Renal cortex interstitium (tissue), 11 donors: ENCODE results near the gene TMTC4. TPM values are rescaled to one million over a fixed set of nuclear protein-coding genes. Genes with fewer than 3 reads are reported as not detected.
A peak's percentile ranks its signal among the peaks of the same experiment; 100 is the strongest.

Experiments
- DNase-seq, 11 donors: peaks; one replicate each; pipeline ENCODE4 v3.0.0-alpha.2; 2013; ENCODE audit warnings: low read depth in 9 of 11, low spot score in 4 of 11; ENCODE audit errors: extremely low read depth in 1 of 11
- polyA plus RNA-seq, 3 donors: library from polyadenylated mRNA; unstranded; fragments of 120-200 nt; gene quantifications; one replicate each; pipeline ENCODE4 v1.2.1, GENCODE V29; 2013; ENCODE audit not compliant: insufficient read length in 3 of 3

TMTC4 gene
- polyA plus RNA-seq, 3 donors = 34.7 to 38.2 (median 35.2) TPM

DNA sequence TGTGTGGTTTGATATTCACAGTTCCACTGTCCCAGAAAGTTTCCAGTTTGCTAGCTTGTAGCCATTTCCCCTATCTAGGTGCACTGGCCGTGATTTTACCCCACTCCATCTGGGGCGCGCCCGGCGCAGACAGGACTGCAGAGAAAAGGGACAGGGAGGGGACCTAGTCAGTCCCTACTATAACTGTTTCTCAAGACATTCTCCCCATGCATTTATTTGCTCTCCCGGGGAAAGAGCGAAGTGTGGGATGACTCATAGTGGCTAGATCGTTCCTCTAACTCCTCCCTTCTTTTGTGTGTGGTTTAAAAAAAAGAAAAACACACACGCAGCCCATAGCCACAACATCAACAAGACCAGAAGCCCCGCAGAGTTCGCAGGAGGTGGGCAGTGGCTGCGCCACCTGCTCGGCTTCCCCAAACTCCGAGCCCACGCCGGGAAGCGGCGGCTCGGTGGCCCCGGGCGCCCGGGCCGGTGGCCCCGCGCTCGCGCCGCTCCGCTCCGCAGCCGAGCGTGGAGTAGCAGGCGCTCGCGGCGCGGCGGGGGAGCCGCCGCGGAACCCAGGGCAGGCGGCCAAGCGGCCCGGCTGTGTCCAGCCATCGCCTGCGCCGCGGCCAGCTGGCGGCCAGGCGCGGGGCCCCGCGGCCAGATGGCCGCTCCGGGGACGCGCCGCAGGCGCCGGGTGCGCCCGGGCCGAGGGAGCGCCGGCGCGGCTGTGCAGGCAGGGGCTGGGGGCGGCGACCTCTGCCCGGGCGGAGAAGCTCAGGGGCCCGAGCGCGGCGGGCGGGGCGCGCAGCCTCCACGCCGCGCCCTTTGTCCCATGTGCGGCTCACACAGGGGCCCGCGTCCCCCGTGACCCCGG lies 653 bp downstream of the TMTC4 start:
- peak in 10 of 11 donors; percentile 28 to 51 (median 37) for DNase-seq

DNA sequence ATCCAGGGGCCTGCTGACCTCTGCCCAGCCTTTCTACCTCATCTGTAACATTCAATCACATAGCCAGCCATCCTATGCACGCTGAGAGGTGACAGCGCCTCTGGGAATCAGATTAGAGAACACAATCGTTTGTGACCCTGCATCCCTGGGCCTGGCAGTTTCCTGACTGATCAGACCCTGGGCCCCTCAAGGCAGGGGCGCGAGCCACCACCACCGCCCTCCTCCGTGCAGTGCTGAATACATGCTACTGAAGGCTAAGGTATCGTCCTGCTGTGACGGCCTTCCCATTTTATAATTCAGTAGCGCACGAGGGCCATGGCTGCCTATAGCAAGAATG lies 1.3 kb downstream of the TMTC4 start:
- peak in 2 of 11 donors; percentile 2 to 8 for DNase-seq

DNA sequence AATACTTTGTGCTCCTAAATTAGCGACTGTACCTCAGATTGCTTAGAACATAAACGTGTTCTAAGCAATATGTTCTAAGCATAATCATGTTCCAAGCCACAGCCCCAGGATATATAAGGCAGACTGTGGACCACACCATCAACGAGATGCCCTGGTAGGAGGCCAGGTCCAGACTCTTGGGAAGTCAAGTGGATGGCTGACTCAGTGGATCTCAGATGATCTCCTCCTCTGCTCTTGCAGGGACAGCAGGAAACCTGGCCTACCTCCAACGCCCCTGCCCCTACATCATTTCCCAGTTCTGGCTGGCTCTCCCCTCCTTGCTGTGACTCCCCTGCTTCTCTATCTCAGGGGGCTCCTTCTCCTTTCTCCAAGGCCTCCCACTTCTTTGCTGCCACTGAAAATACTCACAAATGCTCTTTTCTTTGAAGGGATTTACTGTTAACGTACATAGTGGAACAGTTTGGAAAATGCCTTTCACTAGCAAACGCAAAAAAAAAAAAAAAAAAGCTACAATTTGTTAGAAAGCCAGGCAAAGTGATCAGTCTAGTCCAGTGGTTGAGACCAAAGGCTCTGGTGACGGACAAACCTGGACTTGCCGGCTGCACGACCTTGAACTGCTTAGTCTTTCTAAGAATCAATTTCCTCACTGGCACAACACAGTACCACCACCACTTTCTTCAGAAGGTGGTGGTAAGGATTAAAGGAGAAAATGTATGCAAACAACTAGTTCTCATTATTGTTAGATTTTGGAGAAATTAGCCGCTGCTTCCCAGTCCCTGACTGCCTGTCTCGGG lies 3.0 kb downstream of the TMTC4 start:
- DNase-seq = no peak

DNA sequence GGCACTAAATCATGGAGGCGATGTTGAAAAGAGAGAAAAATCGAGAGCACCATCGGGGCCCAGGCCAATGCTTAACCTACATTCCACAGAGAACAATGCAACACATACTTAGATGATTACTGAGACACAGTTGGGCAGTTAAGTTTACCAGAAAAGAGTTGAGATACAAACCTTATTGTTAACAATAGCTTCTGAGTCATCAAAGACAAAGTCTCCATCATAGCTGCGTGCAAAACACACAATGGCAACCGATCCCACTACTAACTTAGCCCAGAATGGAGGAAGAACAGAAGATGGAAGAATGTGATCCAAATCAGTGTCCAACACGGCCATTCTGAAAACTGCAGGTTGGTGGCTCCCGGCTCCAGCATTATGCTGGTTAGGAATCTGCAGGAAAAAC lies 6.2 kb downstream of the TMTC4 start:
- no peak for DNase-seq

DNA sequence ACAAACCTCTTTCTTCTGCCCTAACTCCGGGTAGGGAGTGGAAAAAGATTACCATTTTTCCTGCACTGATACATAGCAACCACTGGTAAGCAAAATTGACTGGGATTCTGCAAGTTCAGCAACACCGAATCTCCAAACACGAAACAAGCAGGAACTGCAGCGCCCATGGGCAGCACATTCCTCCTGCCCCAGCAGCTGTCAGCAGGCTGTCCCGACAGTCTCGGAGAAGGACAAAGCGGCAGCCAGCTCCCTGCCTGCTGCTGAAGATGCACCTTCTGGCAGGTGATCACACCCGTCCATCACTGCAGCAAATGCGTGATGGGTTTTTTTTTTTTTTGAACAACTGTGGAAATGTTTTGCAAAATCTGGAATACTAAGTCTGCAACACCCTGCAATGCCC lies 6.7 kb downstream of the TMTC4 start:
- no peak for DNase-seq

DNA sequence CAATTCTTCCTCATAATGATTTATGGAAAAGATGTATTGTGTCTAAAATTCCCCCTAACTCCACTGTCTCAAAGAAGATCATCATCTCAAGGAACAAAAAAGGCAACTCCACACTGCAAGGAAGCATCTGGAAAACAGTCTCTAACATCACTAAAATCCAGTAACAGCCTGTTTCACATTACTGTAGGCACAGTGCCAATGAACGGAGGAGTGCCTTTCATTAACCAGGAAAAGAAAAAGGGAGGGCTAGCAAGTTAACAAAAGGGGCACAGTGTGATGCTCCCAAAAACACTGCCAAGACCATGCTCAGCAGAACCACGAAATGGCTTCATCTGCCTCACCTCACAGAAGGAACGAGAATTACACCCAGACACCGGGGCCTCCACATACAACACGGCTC lies 8.5 kb downstream of the TMTC4 start:
- peak in 1 of 11 donors; percentile 22 for DNase-seq

DNA sequence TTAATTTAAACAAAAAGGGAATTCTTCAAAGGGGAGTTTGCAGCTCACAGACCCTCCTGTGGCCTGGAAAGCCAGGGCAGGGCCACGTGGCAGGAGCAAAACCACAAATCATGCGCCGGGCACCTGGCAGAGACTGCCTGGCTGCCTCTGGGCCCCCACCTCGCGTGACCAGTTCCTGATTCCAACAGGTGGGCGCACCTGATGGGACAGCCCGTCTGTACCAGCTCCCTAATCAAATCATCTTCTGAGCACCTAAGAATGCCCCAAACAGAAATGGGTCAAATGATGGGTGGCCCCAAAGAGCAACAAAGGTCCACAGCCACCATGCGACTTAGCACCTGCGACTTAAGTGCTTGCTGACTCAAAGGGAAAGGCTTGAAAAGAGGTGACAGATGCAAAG lies 9.2 kb downstream of the TMTC4 start:
- no peak for DNase-seq

DNA sequence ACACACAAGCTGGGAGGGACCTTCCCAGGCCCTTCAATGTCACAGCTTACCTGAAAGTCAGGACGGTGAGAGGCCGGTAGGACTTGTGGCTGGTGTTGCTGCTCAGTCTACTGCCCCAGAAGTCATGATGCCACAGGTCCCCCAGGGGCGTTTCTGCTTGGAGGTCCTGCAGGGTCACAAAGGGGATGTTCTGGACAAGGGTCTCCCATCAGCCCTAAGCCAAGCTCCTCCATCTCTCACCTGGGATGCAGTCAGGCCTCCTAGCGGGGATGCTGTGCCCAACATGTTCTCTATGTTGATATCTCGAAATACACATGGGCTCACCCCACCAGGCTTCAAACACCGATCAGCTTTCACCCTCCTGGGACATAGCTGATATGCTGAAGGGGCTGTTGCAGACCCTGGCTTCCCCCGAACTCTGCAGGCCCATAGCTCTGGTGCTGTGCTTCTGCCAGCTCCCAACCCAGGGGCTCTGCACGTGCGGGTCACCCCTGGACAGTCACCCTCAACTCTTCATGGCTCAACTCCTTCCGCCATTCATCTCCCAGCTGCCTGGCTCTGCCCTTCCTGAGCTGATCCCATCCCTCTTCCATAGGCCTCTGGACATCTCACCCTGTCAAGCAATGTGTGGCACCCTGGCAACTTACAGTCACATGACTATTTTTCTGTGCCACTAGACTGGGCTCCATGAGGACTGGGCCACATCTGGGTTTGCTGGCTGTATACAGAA lies 10.3 kb downstream of the TMTC4 start:
- DNase-seq = no peak

DNA sequence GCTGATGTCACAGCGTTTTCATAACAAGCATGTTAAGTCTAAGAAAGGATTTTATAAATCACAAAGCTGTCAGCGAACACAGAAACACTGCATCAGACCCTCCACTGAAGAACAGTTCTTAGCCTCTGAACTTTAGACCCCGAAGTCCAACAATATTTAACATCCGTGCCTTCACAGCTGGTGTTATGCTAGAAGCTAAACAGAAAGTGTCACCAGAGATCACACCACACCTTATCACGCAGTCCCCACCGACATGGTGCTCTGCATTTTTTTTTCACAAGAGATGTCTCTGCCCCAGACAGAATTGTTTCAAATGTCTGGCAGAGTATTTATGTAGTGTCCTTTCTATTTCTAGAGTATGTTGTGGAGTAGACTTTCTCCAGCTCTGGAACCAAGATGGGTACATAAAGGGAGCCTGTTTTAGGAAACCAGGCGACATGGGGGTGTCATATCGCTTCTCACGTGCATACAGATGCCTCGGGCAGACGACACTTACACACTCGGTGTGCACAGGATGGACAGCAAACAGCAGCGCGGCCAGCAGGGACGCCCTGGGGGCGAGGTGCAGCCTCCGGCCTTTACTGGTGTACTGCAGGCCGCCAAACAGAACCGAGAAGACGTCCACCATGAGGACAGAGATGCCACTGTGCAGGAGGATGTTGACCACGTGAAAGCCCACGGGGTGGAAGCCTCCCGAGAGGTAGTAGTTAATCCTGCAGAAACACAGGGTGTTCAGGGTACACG lies 12.0 kb downstream of the TMTC4 start:
- no peak for DNase-seq

DNA sequence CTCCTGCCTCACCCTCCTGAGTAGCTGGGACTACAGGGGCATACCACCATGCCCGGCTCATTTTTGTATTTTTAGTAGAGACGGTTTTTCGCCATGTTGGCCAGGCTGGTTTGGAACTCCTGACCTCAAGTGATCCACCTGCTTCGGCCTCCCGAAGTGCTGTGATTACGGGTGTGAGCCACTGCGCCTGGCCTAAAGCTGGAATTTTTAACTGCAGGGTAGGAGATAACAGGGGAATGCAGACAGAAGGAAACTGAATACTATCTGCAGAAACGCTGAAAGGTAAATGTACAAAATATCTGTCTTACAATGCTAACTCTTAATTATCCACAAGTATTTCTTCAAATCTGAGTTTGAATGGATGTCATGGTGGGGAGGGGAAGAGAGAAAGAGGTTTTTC lies 13.8 kb downstream of the TMTC4 start:
- DNase-seq = no peak

DNA sequence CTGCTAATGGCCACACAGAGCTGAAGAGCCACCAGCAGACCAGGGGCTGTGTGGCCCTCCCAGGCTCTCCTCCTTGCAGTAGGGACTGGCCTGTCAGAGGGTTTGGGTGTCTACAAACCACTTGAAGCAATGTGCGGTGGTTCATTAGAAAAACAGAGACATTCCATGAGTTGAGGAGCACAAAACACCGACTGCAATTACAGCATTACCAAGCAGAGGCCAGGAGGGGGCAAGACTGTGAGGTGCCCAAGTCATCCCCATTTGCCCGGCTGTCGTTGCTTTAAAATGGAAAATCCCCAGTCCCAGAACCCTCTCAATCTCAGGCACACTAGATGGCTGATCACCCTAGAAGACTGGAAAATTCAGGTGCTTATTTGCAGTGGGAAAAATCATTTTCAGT lies 15.0 kb downstream of the TMTC4 start:
- no peak for DNase-seq

DNA sequence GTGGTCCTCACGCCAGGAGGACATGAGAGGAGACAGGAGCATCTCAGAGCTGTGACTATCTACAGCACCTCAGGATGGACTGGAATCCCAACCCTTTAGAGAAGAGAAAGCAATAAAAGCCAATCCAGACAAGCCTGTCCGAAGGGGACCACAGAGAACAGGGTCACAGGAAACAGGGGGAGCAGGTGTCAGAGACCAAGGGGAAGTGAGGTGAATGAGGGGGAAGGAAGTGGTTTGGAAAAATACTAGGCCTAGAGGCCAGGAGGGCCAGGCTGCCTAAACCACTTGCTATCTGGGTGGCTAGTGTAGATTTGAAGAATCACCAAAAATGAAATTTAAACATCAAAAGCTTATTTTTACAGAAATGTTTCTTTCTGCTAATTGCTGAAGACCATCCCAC lies 16.2 kb downstream of the TMTC4 start:
- DNase-seq = no peak

DNA sequence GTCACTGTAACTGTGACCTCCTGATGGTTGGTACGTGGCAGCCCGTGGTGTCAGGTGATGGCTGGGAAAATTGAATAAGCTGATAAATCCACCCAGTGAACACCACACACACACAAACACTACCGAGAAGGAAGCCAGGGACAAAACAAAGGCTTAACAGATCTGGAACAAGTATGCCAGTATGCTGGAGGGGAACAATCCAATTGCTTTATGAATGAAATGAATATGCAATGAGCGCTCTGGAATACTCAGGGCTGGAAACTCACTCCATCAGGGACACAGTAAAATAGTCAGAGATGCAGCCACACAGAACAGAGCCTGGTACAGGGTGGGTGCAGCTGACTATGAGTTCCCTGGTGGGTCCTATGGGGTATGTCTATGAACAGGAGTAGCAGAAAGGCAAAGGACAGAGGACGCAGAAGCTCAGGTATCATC lies 16.7 kb downstream of the TMTC4 start:
- DNase-seq = no peak

DNA sequence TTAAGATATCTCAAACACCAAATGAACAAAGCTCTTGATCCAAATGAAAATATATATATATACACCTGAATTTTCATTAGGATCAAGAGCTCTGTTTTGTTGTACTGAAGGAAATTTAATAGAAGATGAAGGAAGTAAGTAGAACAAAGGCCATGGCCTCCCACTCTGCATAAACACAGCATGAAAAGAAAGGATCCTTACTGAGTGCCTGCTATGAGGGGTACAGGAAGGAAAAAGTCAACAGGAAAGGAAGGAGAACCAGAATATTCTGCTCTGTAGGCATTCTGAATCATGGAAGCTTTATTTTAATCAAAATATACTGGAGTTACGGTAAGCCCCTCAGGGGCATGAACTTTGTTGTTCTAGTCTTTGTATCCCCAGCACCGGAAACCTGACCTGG lies 22.1 kb downstream of the TMTC4 start:
- DNase-seq = no peak

DNA sequence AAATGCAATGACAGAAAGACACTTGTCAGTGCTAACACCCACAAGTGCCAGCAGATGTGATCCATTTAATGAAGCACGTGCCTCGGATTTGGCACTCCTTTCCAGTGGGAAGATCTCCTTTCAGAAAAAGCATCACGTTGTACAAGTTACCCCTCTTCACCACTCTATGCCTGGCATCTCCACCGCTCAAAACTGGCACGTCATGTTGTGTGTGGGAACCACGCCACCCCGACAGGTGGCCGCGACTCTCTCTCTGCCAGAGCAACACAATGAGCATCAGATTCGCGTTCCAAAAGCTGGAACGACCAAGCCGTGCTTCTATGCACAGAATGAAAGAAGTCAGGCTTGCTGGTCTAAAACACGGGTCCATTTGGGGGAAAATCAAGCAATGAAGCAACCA lies 24.3 kb downstream of the TMTC4 start:
- DNase-seq = no peak

DNA sequence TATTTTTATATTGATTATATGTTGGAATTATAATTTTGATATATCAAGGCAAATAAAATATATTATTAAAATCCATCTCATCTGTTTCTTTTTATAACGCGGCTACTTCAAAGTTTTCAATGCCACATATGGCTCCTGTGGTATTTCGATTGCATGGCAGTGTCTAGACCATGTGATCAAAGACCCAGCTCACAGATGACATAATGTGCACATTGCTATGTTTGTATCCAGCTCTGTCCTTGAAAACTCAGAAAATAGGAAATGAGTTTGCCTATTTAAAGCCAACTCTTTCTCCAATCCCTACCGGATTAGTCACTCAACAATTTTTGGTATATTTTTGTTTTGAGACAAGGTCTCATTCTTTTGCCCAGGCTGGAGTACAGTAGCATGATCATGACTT lies 26.2 kb downstream of the TMTC4 start:
- no peak for DNase-seq

DNA sequence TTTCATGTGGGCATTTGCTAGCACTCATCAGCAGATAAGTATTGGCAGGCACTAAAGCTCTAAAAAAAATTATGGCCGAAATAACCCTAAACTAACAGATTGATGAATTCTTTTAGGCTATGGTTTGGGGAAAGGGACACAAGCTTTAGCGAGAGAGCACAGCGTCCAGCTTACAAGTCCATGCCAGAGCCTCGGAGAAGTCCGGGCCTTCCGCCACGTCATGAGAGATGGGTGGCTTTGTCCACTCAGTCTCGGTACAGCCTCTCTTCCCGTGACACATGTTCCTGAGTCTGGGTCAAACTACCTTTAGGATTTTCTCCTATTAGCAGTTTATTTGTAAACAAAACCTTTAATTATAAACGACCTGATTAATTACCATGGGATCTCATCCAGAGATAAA lies 27.7 kb downstream of the TMTC4 start:
- DNase-seq = no peak

DNA sequence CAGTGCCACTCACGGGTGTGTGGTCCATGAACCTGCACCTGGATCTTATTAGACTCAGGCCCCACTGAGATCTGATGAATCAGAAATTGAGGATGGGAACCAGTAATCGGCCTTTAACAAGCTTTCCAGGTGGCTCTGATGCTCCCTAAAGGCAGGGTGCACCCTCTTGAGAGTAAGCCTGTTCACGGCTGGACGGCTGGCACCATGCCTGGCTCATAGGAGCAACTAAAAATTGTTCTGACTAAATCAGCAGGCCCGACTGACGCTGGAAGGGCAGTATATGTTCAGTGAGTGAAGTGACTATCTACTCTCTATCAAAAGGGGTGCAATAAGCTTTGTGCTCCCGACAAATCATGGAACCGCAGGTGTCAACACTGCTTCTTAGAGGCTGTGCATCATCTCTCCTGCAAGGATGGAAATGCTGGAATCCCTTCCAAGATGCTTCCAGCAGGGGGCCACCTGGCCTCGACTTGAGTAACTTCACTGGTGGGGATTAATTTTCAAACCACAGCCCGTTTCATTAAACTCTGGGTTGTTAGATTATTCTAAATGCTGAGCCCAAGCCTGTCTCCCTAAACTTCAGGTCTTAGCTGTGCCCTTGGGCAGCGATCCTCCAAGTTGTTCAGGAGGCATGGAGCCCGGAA lies 28.4 kb downstream of the TMTC4 start:
- DNase-seq = peak in 1 of 11 donors; percentile 47

DNA sequence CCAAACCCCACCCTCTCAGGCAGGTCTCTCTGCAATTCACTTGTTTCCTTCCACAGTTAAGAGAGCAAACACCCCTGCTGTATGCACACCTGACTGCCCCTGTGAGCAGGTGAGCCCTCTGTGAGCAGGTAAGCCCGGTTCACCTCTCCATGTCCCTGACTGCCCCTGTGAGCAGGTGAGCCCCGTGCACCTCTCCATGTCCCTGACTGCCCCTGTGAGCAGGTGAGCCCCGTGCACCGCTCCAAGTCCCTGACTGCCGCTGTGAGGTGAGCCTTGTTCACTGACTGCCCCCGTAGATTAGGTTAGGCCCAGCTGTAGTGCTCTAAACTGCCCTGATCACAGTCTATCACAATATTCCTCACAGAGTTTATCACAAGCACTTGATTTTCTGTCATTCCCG lies 29.2 kb downstream of the TMTC4 start:
- no peak for DNase-seq
